Effector memory CD4-positive, alpha-beta T cell (primary cell): Measurements from ENCODE around the gene NFU1.

ENCODE experiments used
- DNase-seq, 3 donors: peaks; one replicate each; pipeline ENCODE4 v3.0.0-alpha.2; 2020
- H3K27ac ChIP-seq: 2 replicates; pipeline ENCODE4 v1.7.0; 2013; ENCODE audit warnings: mild to moderate bottlenecking, low read length, moderate library complexity; ENCODE audit not compliant: insufficient read depth, poor library complexity, severe bottlenecking
- H3K27me3 ChIP-seq: replicated peaks from 2 replicates; pipeline ENCODE4 v1.7.0; 2013; ENCODE audit warnings: mild to moderate bottlenecking, low read length; ENCODE audit not compliant: insufficient read depth, control insufficient read depth, poor library complexity, severe bottlenecking
- H3K36me3 ChIP-seq: 2 replicates; pipeline ENCODE4 v1.7.0; 2013; ENCODE audit warnings: mild to moderate bottlenecking, low read length, moderate library complexity; ENCODE audit not compliant: control insufficient read depth, insufficient read depth
- H3K4me1 ChIP-seq: 2 replicates; pipeline ENCODE4 v1.7.0; 2013; ENCODE audit warnings: low read length, mild to moderate bottlenecking; ENCODE audit not compliant: control insufficient read depth, insufficient read depth, poor library complexity, severe bottlenecking
- H3K4me3 ChIP-seq: 2 replicates; pipeline ENCODE4 v1.7.0; 2013; ENCODE audit warnings: low read length, low read depth, mild to moderate bottlenecking; ENCODE audit not compliant: insufficient read depth, poor library complexity, severe bottlenecking
- H3K9me3 ChIP-seq: 2 replicates; pipeline ENCODE4 v1.7.0; 2013; ENCODE audit warnings: mild to moderate bottlenecking, low read length, moderate library complexity; ENCODE audit not compliant: control insufficient read depth

The NFU1 gene

DNA sequence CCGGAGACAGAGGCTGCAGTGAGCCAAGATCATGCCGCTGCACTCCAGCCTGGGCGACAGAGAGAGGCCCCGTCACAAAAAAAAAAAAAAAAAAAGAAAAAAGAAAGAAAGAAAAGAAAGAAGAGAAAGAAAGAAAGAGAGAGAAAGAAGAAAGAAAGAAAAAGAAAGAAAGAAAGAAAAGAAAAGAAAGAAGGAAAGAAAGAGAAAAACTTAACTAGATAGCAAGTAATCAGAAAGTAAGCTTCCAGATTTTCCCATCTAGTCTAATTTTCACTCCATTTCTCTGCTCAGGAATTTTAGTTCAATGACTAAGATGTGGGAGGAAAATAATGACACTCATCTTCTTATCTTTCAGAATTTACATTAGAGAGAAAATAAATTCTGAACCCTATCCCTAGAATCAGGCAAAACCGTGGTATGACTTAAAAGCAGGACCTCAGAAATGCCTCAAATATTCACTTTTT is 52.6 kb downstream of the NFU1 start:
- Histone ChIP-seq H3K27ac (no peak overlapping the region), H3K36me3 (no peaks in the 10 kb centered on the region), H3K9me3 (no peaks in the 10 kb centered on the region), H3K4me3 (no peak overlapping the region), H3K4me1 (peaks cover 14% of the 10 kb centered on the region), H3K27me3 (no peaks in the 10 kb centered on the region)
- DNase-seq = no peak

DNA sequence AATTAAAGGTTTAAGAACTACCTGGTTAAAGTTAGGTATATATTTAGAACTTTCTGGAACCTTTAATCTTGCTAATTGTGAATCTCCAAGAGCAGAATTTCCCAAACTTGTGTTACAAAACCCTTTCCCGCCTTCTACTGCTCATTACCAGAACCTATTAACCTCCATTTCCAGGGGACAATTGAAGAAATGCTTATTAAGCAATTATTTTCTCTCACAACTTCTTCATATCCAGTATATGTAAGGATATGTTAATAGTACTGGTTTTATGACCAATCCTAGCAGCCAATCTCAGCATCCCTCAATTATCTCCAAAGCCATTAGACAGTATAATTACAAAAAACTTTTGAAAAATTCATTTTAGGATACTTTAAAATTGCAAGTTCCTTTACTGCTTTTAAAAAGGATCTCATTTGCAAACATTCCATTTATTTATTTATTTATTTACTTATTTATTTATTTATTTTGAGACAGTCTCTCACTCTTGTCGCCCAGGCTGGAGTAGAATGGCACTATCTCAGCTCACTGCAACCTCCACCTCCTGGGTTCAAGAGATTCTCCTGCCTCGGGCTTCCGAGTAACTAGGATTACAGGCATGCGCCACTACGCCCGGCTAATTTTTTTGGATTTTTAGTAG is 53.9 kb downstream of the NFU1 start:
- DNase-seq = no peak
- Histone ChIP-seq H3K27ac (no peak overlapping the region), H3K4me1 (peaks cover 14% of the 10 kb centered on the region), H3K4me3 (no peak overlapping the region), H3K27me3 (no peaks in the 10 kb centered on the region), H3K36me3 (no peaks in the 10 kb centered on the region), H3K9me3 (no peaks in the 10 kb centered on the region)

DNA sequence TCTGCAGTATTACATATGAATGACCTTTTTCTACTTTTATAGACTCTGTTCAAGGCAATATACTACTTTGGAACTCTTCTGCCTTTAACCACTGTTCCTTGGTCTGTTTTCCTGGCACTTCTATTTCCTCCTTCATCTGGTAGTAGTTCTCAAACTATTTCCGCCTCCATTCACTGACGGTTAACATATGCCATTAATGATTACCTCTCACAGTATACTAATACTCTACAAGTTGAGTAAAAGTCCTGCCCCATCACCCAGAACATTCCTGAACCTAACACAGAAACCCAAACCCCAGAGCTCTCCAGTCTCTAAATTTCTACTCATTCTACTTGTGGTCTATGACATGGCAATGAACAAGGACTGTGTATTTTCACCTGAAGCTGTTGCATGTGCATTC is 54.7 kb downstream of the NFU1 start:
- DNase-seq = no peak
- H3K9me3 ChIP-seq = no peaks in the 10 kb centered on the region
- H3K4me1 ChIP-seq = peaks cover 11% of the 10 kb centered on the region
- no peaks in the 10 kb centered on the region for H3K27me3 ChIP-seq
- no peak overlapping the region for H3K4me3 ChIP-seq
- no peaks in the 10 kb centered on the region for H3K36me3 ChIP-seq
- no peak overlapping the region for H3K27ac ChIP-seq

DNA sequence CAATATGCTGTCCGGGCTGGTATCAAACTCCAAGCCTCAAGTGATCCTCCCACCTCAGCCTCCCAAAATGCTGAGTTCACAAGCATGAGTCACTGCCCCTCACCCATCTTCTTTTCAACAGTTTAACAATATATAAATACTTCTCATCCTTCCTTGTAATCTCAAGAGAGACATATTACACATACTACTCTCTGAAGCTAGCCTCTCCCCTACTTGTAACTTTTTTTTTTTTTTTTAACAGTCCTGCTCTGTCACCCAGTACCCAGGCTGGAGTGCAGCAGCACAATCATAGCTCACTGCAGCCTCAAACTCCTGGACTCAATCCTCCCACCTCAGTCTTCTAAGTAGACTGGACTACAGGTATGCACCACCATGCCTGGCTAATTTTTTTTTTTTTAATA is 55.9 kb downstream of the NFU1 start:
- Histone ChIP-seq H3K27ac (no peak overlapping the region), H3K36me3 (no peaks in the 10 kb centered on the region), H3K27me3 (no peaks in the 10 kb centered on the region), H3K4me1 (peaks cover 8% of the 10 kb centered on the region), H3K4me3 (no peak overlapping the region), H3K9me3 (no peaks in the 10 kb centered on the region)
- no peak for DNase-seq

DNA sequence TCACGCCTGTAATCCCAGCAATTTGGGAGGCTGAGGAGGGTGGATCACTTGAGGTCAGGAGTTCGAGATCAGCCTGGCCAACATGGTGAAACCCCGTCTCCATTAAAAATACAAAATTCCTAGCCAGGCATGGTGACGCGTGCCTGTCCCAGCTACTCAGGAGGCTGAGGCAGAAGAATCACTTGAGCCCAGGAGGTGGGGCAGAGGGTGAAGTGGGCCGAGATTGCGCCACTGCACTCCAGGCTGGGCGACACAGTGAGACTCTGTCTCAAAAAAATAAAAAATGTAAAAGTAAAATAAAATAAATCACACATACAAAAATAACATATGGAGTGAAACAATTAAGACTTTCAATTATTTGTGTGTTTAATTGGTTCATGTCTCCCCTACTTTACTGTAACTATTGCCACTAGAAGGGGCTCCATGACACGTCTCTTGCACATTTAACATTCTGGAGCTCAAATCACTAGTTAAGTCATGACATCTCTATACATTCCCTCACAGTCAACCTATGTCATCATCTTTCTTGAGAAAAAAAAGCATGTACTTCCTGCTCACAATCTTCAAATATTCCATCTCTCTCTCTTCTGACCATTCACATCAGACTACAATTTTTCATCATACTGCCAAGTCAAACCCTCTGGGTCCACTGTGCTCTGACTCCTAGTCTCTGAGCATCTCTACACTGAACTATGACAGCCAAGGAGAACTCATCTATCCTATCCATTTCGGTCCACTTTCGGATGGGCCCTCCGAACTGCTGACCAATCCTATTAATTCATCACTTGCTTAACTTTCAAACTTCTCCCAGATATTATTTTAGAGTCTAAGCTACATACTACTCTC is 56.9 kb downstream of the NFU1 start:
- no peak overlapping the region for H3K27ac ChIP-seq
- peaks cover 2% of the 10 kb centered on the region for H3K4me1 ChIP-seq
- no peak overlapping the region for H3K4me3 ChIP-seq
- no peaks in the 10 kb centered on the region for H3K9me3 ChIP-seq
- no peak for DNase-seq
- no peaks in the 10 kb centered on the region for H3K27me3 ChIP-seq
- no peaks in the 10 kb centered on the region for H3K36me3 ChIP-seq

DNA sequence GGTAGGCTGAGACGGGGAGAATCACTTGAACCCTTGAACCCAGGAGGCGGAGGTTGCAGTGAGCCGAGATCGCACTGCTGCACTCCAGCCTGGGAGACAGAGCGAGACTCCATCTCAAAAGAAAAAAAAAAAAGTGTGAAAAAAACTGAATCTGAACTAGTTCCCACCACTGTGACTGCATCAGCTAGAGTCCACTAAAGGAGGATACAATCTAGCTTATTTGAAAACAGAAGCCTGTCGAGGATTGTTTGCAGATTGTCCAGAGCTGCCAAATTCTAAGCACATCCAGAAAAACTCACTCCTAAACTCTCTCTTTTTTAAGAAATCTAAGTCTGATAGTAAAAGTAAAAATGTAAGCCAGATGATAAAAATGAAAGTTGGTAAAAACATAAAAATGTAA is 60.8 kb downstream of the NFU1 start:
- Histone ChIP-seq H3K27me3 (no peaks in the 10 kb centered on the region), H3K9me3 (no peaks in the 10 kb centered on the region), H3K4me3 (no peak overlapping the region), H3K36me3 (no peaks in the 10 kb centered on the region), H3K27ac (no peak overlapping the region), H3K4me1 (no peaks in the 10 kb centered on the region)
- DNase-seq = no peak

DNA sequence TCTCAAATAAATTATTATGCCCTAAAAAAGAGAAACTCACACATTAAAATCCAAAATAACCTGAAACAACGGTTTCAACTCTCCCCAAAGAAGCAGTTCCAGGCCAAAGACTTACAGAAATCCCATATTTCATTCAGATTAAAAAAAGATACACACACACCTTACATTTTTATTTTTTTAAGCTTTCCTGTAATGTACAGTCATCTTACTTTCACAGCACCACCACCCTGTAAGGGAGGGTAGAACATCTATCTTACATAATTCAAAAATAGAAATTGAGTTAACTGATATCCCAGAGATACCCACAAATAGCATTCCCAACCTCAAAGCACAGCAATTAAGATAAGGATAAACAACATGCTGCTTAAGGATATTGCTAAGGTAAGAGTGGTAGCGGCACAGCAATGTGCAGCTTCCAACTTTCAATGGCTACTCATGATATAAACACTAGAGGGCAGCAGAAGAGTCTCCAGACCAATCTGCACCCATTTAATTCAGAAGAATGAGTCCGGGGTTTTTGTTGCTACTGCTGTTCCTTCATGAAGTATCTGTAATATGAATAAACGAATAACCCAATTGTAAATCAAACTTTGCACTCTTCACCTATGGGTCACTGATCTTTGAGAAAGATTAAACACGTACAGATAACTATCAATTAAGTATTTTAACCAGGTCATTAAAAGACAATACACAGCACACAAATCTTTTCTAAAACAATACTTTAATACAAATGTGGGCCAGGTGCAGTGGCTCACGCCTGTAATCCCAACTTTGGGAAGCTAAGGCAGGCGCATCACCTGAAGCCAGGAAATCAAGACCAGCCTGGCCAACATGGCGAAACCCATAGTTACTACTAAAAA is 61.5 kb downstream of the NFU1 start:
- Histone ChIP-seq H3K9me3 (no peaks in the 10 kb centered on the region), H3K4me1 (no peaks in the 10 kb centered on the region), H3K36me3 (no peaks in the 10 kb centered on the region), H3K27me3 (no peaks in the 10 kb centered on the region), H3K27ac (no peak overlapping the region), H3K4me3 (no peak overlapping the region)
- no peak for DNase-seq

DNA sequence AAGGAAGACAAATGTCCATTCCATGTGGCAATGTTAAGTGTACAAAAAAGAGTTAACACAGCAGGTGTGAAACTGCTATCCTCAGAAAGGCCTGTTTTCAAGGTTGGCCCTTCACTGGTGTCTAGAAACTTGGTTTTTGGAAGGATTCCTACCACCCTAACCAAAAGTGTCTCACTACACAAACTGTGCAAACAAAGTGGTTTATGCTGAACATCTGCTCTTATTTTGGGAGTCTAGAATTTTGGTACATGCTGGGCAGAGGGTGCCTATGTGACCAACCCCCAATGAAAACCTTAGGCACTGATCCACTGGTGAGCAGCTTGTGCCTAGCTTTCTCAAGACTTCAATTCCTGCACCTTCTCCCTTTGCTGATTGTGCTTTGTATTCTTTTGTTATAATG is 64.5 kb downstream of the NFU1 start:
- Histone ChIP-seq H3K4me1 (no peaks in the 10 kb centered on the region), H3K27ac (no peak overlapping the region), H3K9me3 (no peaks in the 10 kb centered on the region), H3K36me3 (peaks cover 26% of the 10 kb centered on the region), H3K4me3 (no peak overlapping the region), H3K27me3 (no peaks in the 10 kb centered on the region)
- DNase-seq = no peak

DNA sequence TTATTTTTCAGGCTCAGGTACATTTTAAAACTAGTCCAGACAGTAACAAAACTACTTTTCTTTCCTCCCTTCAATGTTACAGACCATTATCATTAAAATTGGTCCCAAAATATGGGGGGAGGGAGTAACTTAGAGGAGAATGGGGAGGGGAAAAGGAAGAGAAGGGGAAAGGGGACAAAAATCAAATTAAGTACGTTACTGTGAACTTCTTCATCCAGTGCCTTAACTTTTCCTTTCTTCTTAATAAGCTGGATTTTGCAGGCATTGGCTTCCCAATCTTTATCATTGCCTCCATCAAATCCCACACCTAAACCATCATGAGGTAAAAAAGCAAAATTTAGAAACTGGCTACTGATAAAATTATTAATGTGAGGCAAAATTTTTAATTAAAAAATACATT is 67.4 kb downstream of the NFU1 start:
- Histone ChIP-seq H3K36me3 (peaks cover 32% of the 10 kb centered on the region), H3K4me1 (no peaks in the 10 kb centered on the region), H3K4me3 (no peak overlapping the region), H3K27me3 (no peaks in the 10 kb centered on the region), H3K9me3 (no peaks in the 10 kb centered on the region), H3K27ac (no peak overlapping the region)
- no peak for DNase-seq

DNA sequence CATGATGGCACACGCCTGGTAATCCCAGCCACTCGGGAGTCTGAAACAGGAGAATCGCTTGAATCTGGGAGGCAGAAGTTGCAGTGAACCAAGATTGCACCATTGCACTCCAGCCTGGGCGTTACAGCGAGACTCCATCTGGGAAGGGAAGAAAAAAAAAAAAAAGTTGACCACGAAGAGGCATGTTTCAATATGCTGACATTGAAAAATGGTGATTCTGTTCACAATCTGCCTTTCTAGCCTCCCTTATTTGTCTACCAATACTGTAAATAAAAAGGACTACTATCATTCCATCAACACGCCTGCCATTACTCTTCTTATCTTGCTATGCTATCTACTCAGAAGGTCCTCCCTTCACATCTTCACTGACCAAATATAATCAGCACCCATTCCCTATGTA is 68.6 kb downstream of the NFU1 start:
- no peak for DNase-seq
- Histone ChIP-seq H3K4me3 (no peak overlapping the region), H3K36me3 (peaks cover 33% of the 10 kb centered on the region), H3K27ac (no peak overlapping the region), H3K4me1 (no peaks in the 10 kb centered on the region), H3K9me3 (no peaks in the 10 kb centered on the region), H3K27me3 (no peaks in the 10 kb centered on the region)
